GM18511 (cell line): ENCODE measurements around the gene KIAA0930.
"Not testable (repeated sequence)": the region's sequence is repeated elsewhere in the genome, so short reads cannot be mapped to it uniquely, and the experiment has no call there.

Experiments
- ATAC-seq: cut with Tn5 transposase; IDR thresholded peaks from one replicate; pipeline ENCODE4 v1.9.1; 2021; ENCODE audit warnings: mild to moderate bottlenecking, moderate library complexity; ENCODE audit not compliant: unreplicated experiment

KIAA0930 gene

DNA sequence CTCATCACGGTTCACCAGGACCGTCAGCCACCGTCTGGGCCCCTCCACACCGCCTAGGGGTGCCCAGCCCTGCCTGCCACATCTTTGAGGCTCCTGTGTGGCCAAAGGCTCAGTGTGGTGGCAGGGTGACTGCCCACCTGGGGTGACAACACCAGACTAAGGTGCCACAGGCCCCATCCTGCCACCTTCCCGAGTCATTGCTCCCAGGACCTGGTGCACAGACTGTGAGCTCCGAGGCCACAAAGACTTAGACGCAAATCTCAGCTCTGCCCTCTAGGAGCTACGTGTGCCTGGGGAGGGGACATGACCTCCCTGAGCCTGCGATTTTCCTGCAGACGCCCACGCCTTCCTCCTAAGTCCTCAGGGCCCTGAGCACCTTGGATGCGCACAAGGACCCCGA, 36.5 kb downstream of the KIAA0930 start:
- ATAC-seq: no peak

DNA sequence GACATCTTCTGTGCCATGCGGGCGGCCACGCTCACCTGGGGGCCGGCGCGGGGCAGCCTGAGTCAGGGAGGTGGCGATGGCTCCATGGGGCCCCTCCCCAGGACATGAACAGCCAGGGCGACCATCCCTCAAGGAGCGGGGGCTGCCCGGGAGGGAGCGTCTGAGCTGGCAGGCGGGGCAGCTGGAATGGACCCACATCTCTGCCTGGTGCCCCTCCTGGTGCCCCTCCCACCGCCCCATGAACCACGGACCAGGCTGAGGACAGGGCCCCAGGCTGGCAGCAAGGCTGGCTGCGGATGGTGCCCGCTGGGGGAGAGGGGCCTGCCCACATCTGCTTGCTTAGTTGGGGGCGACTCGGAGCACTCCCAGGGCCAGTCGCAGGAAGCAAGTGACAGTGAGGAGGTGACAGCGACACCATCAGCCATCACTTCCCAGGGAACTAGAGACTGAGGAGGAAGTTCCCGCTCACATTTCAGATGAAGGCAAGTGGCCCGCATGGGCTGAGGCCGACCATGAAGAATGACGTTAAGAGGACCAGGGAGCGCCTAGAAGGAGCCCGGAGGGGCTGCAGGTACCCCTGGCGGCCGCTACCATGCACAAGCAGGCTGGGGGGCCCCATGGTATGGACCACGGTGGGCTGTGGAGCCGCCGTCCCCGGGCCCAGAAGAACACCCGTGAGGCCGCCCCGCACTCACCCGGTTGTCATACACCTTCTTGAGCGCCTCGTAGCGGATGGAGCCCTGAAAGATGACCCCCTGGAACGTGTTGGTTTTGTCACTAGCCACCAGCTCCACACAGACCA, 37.3 kb downstream of the KIAA0930 start:
- no peak for ATAC-seq

DNA sequence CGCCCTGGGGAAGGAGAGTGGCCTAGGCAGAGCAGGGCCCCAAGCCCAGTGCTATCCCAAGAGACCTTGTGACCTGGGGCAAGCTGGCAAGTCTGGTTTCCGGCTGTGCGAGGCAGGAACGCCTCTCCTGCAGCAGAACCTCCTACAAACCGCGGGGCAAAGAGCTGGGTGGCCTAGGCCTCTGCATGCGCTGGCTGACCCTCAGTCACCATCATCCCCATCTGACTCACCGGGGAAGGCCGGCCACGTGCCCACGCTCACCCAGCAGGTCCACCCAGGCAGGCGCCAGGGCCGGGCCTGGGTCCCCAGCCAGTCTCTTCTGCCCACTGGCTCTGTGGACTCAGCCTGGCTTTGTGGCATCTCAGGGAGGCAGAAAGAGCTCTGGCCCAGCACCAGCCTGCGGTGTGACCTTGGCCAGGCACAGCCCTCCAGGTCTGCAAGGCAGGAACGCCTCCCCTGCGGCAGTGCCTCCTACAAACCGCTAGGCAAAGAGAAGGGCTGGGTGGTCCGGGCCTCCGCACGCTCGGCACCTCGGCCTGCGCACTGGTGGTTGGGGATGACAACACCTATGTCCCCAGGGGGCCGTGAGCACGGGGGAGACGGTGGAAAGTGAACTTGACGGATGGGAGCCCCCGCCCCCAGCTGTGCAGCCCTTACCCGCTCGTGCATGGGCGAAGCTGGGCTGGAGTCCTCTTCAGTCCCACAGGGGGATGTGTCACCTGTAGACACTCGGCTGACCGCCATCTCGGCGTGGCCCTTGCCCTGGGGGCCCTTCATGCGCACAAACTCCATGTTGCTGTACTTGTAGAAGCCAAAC, 38.2 kb downstream of the KIAA0930 start:
- no peak for ATAC-seq

GRCh38 chr22:45201678-45202332, 38.9 kb downstream of the KIAA0930 start:
- ATAC-seq: no peak

DNA sequence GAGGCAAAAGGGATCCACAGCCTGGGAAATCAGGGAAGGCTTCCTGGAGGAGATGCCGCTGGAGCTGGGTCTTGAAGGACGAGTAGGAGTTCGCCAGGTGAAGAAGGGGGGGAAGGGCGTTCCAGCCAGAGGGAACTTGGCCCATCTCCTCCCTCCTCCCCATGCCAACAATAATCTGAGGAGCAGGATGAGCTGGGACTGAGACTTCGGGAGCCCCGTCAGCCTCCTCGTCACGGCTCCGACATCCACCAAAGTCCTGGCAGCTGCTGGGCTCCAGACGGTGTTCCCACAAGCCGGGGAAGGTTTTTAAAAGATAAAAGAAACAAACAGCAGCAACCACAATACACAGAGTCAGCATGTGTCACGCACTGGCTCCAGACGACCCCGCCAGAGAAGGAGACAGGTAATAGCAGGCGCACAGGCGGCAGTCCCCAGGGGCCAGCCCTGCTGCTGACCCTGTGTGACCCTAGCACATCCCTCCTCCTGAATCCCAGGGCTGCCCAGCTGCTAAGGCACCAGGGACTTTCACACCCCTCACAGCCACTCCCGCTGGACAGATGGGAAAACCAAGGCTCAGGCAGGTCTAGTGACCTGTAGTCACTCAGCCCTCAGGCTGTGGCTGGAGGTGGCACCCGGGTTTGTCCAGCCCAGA, 39.7 kb downstream of the KIAA0930 start:
- no peak for ATAC-seq

- no peak for ATAC-seq
Measured at GRCh38 chr22:45200230-45200629, 40.5 kb downstream of the KIAA0930 start.

DNA sequence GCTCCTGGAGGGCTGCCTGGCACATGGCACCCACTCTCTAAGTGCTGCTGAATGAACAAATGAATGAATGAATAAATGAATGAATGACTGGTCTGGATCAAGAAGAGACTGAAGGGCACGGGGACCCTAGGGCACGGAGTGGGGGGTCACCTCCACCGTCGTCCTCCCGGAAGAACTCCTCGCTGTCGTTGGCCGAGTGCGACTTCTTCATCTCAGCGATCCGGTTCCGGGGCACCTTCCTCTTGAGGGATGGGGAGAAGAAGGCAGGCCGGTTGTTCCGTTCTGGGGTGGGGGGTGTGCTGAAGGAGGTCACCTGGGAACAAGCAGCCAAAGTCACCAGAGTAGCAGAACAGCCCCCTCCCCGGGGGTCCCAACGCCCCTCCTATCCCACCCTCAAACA, 41.0 kb downstream of the KIAA0930 start:
- no peak for ATAC-seq

GRCh38 chr22:45198463-45198795, 42.3 kb downstream of the KIAA0930 start:
- ATAC-seq: no peak

GRCh38 chr22:45197606-45198462, 42.9 kb downstream of the KIAA0930 start:
- ATAC-seq: no peak

GRCh38 chr22:45196926-45197605, 43.6 kb downstream of the KIAA0930 start:
- ATAC-seq: no peak

DNA sequence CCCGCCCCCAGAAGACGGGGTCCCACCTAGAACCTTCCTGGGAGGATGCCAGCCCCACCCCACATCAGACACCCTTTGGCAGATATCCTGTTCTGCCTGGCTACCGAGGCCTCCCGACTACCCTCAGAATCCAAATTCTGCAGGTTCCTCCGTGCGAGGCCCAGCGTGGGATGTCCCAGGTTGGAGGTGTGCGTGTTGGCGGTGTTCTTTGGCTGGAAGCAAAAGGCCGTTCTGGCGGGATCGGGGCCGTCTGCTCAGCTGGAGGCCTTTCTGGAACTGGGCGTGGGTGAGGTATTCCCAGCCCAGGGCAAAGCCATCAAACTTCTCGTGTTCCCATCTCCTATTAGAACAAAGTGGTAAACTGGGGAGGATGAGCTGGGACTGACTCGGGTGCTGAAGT, 44.4 kb downstream of the KIAA0930 start:
- ATAC-seq: no peak

DNA sequence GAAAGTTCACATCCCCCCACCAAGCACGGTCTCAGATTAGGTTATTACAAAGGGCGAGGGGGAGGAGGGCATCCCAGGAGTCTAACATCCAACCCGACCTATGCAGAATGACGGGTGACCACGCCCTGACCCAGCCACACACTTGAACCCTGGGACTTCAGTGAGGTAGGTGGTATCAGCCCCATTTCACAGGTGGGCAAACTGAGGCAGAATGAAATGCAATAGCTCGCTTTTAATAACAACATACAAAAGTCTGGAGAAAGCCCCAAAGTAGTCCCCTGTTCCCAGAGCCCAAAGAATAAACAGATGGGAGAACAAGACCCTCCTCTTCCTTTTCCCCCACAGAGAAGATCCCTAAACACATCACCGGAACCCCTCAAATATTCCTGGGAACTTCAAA, 45.1 kb downstream of the KIAA0930 start:
- ATAC-seq: no peak

- ATAC-seq: no peak
Measured at GRCh38 chr22:45194686-45195085, 46.0 kb downstream of the KIAA0930 start.

GRCh38 chr22:45192701-45193187, 48.0 kb downstream of the KIAA0930 start:
- ATAC-seq: no peak

DNA sequence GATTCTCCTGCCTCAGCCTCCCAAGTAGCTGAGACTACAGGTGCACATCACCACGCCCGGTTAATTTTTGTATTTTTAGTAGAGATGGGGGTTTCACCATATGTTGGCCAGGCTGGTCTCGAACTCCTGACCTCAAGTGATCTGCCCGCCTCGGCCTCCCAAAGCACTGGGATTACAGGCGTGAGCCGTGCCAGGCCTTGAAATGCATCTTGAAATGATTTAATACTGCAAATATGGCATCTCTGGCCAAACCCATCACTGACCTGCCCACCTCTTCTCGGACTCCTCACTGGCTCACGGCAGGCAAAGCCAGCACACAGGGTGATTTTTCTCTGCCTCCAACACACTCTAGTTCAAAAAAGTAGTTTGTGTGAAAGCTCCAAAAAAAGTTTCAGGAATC, 48.9 kb downstream of the KIAA0930 start:
- not testable (repeated sequence) for ATAC-seq

DNA sequence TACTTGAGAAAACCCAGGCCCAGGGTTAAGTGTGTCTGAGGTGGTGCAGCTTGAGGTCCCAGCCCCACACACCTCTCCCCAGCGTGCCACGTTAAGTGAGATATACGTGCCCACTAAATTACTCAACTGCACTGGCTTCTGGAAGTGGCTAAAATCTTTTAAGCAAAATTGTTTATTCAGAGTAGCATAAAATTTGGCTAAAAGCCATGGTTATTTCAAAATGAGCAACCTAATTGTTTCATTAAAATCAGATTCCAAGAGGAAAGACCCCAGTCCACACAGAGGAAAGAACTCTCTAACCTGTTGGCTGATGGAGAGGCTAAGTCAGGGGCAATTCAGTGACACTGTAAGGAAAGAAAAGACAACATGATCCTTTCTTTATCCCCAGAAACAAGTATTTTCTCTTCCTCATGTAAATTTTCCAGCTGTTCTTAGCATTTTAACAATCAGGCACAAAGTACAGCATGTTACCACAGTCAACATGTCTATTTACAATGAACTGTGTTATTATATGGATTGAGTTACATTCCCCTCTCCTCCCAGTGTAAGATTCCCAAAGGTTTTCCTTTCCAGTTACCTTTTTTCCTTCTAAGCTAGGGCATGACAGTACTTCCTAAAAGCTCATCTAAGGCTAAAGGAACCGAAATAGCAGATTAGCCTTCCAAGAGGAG, 50.4 kb downstream of the KIAA0930 start:
- ATAC-seq: no peak

DNA sequence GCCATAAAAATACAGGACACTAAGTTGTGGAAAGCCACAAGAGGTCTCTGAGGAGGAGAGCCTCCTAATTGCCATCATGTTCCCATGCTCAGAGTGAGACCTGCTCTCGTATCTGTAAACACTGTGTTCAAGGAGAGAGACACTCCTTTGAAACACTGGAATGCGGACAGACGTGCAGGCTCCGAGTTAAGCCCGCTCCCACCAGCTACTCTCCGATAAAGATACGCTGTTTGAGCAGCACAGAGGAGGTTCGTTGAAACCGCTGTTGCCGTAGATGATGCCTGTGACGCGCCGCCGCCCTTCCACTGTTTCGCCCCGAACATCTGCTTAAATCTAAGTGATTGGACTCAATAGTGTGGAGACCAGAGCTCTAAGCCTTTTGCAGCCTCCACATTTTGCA, 51.9 kb downstream of the KIAA0930 start:
- ATAC-seq: no peak

DNA sequence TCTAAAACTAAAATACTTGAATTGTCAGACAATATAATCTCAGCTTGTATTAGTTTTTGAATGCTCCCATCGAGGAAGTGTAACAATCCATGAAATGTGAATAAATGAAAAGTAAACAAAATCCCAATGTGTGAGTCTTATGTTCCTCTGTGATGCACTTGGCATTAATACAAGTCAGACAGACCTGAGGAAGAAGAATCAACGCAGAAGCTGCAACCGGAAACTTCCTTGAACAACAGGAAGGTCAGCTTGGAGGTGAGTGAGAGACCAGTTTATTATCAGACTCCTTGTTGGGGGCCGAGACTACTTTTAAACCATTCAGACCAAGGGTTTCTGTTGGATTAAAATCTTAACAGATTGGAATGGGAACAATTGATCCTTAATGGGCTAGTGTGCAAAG, 52.8 kb downstream of the KIAA0930 start:
- no peak for ATAC-seq
